ENCODE measurements around the gene SLX9.
"Not testable (repeated sequence)": the region's sequence is repeated elsewhere in the genome, so short reads cannot be mapped to it uniquely, and the experiment has no call there.

Gene SLX9

GRCh38 chr21:44962403-44962966 lies 22.7 kb downstream of the SLX9 start:
- DNase-seq: no peak

GRCh38 chr21:44964381-44964780 lies 24.6 kb downstream of the SLX9 start:
- DNase-seq: no peak

- DNase-seq: no peak
Measured at GRCh38 chr21:44965251-44966022, 25.6 kb downstream of the SLX9 start.

- no peak for DNase-seq
Measured at GRCh38 chr21:44966135-44967081, 26.6 kb downstream of the SLX9 start.

- no peak for DNase-seq
Measured at GRCh38 chr21:44967082-44968047, 27.5 kb downstream of the SLX9 start.

GRCh38 chr21:44969066-44969670 lies 29.3 kb downstream of the SLX9 start:
- no peak for DNase-seq

GRCh38 chr21:44969931-44970755 lies 30.3 kb downstream of the SLX9 start:
- peak; percentile 43 for DNase-seq

- DNase-seq: no peak
Measured at GRCh38 chr21:44970766-44971671, 31.2 kb downstream of the SLX9 start.

- DNase-seq: no peak
Measured at GRCh38 chr21:44971672-44971995, 31.8 kb downstream of the SLX9 start.

GRCh38 chr21:44972301-44972814 lies 32.5 kb downstream of the SLX9 start:
- no peak for DNase-seq

GRCh38 chr21:44972821-44973220 lies 33.0 kb downstream of the SLX9 start:
- DNase-seq: no peak

GRCh38 chr21:44973598-44973997 lies 33.8 kb downstream of the SLX9 start:
- DNase-seq: no peak

GRCh38 chr21:44974676-44975075 lies 34.8 kb downstream of the SLX9 start:
- DNase-seq: no peak

GRCh38 chr21:44975720-44976555 lies 36.1 kb downstream of the SLX9 start:
- DNase-seq: no peak

- DNase-seq: not testable (repeated sequence)
Measured at GRCh38 chr21:44976556-44977393, 36.9 kb downstream of the SLX9 start.

- DNase-seq: no peak
Measured at GRCh38 chr21:44977616-44978340, 37.9 kb downstream of the SLX9 start.
